AG04450 (cell line): ENCODE data around the gene TMEM186. TPM values are rescaled to one million over a fixed set of nuclear protein-coding genes. Genes with fewer than 3 reads are reported as not detected.
"Not testable (repeated sequence)": the region's sequence is repeated elsewhere in the genome, so short reads cannot be mapped to it uniquely, and the experiment has no call there.

Experiments
- CTCF ChIA-PET: fragments of 300-600, 350-600 bp; formaldehyde crosslinking; extraction: SDS; loops from one replicate; lab custom pipeline; 2022; ENCODE audit warnings: antibody characterized with exemption, inconsistent platforms; lab: Charles Lee
- POLR2A ChIA-PET: fragments of 350-600 bp; formaldehyde crosslinking; extraction: SDS; loops from one replicate; lab custom pipeline; 2021; ENCODE audit warnings: antibody characterized with exemption, inconsistent platforms; lab: Yijun Ruan, JAX
- DNase-seq: peaks from one replicate; pipeline ENCODE4 v3.0.0-alpha.2; 2011; ENCODE audit warnings: low read depth, low spot score
- H3K27ac ChIP-seq: one replicate; pipeline ENCODE4 v1.5.1; 2012; ENCODE audit warnings: low read depth, low read length, control low read depth
- H3K27me3 ChIP-seq: one replicate; pipeline ENCODE4 v1.6.0; 2012; ENCODE audit warnings: low read length; ENCODE audit not compliant: control insufficient read depth, insufficient read depth
- H3K4me3 ChIP-seq: 2 replicates; pipeline ENCODE4 v1.5.1; 2011; ENCODE audit warnings: mild to moderate bottlenecking, low read depth, low read length, control low read depth
- H3K9me3 ChIP-seq: 2 replicates; pipeline ENCODE4 v1.5.1; 2012; ENCODE audit warnings: low read length; ENCODE audit not compliant: control insufficient read depth, insufficient read depth
- polyA plus RNA-seq: library from polyadenylated mRNA; depleted of rRNA; stranded (reverse); fragments of >200 nt; gene quantifications from 2 replicates; pipeline ENCODE4 v1.2.3, GENCODE V29; 2011; rRNA removed
- TF ChIP-seq, protein P1 (sequence below): IDR thresholded peaks from 2 replicates; pipeline ENCODE4 v1.5.1; 2011; ENCODE audit warnings: low read depth, low read length, control low read depth, inconsistent platforms

Gene TMEM186
- polyA plus RNA-seq, 1 experiment = 7.7 TPM

DNA sequence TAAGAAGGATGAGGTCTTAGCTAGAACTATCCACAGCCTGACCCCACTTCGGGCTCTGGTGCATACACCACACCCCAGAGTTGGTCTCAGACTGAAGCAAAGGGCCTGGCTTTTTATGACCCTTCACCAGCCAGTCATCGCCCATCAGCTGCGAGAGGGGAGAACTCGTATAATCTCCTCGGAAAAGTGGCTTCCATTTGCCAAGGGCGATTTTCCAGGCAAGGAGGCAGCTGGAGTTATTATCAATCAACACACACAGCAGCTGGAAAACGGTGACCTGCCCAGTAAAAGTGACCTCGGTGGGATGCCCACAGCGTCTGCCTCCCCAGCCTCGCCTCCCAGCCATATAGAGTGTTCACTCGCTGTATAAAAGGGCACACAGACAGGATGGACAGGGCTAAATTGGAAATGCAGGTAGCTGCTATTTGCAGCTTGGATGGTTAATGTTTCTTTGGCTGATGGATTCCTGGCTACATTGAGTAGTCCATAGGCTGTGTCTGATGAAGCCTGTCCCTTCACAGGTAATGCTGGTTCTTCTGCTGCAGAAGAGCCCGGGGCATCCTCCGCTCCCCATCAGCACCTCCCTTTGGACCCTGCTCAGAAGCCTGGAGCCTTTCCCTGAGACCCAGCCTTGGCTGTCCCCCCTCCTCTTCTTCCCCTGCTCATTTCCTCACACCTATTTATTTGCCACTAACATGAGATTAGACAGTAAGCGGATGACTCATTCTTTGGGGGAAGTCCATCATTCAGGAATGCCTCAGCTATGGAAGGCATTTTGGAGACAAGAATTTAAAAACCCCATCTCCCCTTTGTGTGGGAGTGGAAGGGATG is 45.7 kb downstream of the TMEM186 start:
- CTCF ChIA-PET = no interaction called here
- Histone ChIP-seq H3K9me3 (no peaks in the 10 kb centered on the region), H3K27ac (no peak overlapping the region), H3K27me3 (no peaks in the 10 kb centered on the region), H3K4me3 (no peak overlapping the region)
- DNase-seq = peak; percentile 51
- POLR2A ChIA-PET = interaction anchor here (0.6 kb wide), 1 partner anchor 129 kb away, joined by 3 read pairs; no protein-coding TSS in a partner anchor
- TF ChIP-seq, protein P1, sequence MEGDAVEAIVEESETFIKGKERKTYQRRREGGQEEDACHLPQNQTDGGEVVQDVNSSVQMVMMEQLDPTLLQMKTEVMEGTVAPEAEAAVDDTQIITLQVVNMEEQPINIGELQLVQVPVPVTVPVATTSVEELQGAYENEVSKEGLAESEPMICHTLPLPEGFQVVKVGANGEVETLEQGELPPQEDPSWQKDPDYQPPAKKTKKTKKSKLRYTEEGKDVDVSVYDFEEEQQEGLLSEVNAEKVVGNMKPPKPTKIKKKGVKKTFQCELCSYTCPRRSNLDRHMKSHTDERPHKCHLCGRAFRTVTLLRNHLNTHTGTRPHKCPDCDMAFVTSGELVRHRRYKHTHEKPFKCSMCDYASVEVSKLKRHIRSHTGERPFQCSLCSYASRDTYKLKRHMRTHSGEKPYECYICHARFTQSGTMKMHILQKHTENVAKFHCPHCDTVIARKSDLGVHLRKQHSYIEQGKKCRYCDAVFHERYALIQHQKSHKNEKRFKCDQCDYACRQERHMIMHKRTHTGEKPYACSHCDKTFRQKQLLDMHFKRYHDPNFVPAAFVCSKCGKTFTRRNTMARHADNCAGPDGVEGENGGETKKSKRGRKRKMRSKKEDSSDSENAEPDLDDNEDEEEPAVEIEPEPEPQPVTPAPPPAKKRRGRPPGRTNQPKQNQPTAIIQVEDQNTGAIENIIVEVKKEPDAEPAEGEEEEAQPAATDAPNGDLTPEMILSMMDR = no peak

DNA sequence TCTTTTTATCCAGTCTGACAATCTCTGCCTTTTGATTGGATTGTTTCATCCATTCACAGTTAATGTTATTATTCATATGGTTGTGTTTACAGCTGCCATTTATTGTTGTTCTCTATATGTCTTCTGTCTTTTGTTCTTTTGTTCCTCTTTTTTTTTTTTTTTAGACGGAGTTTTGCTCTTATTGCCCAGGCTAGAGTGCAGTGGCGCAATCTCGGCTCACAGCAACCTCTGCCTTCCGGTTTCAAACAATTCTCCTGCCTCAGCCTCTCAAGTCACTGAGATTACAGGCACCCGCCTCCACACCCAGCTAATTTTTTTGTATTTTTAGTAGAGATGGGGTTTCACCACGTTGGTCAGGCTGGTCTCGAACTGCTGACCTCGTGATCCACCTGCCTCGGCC is 48.5 kb downstream of the TMEM186 start:
- POLR2A ChIA-PET, DNase-seq, H3K9me3 ChIP-seq, H3K27ac ChIP-seq, H3K27me3 ChIP-seq, CTCF ChIA-PET, H3K4me3 ChIP-seq: not testable (repeated sequence)

Other genes starting within 250 kb of the TMEM186 start
- not detected in 2 replicates for gene TMEM114, start 207.1 kb downstream of the TMEM186 start, polyA plus RNA-seq
- 39.7 and 46.3 TPM in 2 replicates for gene METTL22, start 175.9 kb downstream of the TMEM186 start, polyA plus RNA-seq
- 6.6 and 7.2 TPM in 2 replicates for gene ABAT, start 123.0 kb downstream of the TMEM186 start, polyA plus RNA-seq
- gene PMM2, start 200 bp upstream of the TMEM186 start, polyA plus RNA-seq = 37.0 TPM in 2 replicates
- 65.5 and 91.1 TPM in 2 replicates for gene CARHSP1, start 71.4 kb upstream of the TMEM186 start, polyA plus RNA-seq
- gene LITAFD, start 84.7 kb upstream of the TMEM186 start, polyA plus RNA-seq = not detected in 2 replicates
- 26.9 and 35.5 TPM in 2 replicates for gene USP7, start 166.3 kb upstream of the TMEM186 start, polyA plus RNA-seq